ENCODE data around the gene MRFAP1L1.

GRCh38 chr4:6750286-6751221 lies 40.9 kb upstream of the MRFAP1L1 start:
- TF ChIP-seq CTCF (IDR thresholded peaks at IDR 0.05; ENCODE audit: low read depth, low read length, poor library complexity, severe bottlenecking) = no peak
- no peak for TF ChIP-seq EZH2phosphoT487 (IDR thresholded peaks at IDR 0.05; ENCODE audit: borderline replicate concordance, low read length)

All from DOHH2 (cell line).